CD4-positive, alpha-beta T cell treated with Interleukin-12 subunit alpha and Interleukin-12 subunit beta, for 1 hour (primary cell): Measurements from ENCODE around the gene MAPRE3.

Experiments used
- DNase-seq: peaks from one replicate; pipeline ENCODE4 v3.0.0-alpha.2; 2020

Gene MAPRE3

GRCh38 chr2:27049422-27050280 is 79.2 kb downstream of the MAPRE3 start:
- DNase-seq, result peak; percentile 73

- DNase-seq, result peak; percentile 95
These were observed 80.0 kb downstream of the MAPRE3 start for GRCh38 chr2:27050281-27050995.

- peak; percentile 98 for DNase-seq
These were observed 80.8 kb downstream of the MAPRE3 start, which contains the start of gene AGBL5 for GRCh38 chr2:27050996-27051901. Gene AGBL5, plus strand, starts transcription at chr2:27051668. Its CDS starts 1,291 bp downstream, at chr2:27052959.

GRCh38 chr2:27051902-27052645 is 81.6 kb downstream of the MAPRE3 start:
- no peak for DNase-seq

- DNase-seq, result no peak
These were observed 82.9 kb downstream of the MAPRE3 start for GRCh38 chr2:27053321-27053720.

- no peak for DNase-seq
These were observed 83.3 kb downstream of the MAPRE3 start for GRCh38 chr2:27053776-27054175.

- no peak for DNase-seq
These were observed 84.3 kb downstream of the MAPRE3 start for GRCh38 chr2:27054721-27055120.

- no peak for DNase-seq
These were observed 86.7 kb downstream of the MAPRE3 start for GRCh38 chr2:27057184-27057583.

- DNase-seq, result no peak
These were observed 87.8 kb downstream of the MAPRE3 start for GRCh38 chr2:27058210-27058609.

GRCh38 chr2:27059141-27059820 is 88.8 kb downstream of the MAPRE3 start:
- no peak for DNase-seq

GRCh38 chr2:27060323-27060722 is 89.9 kb downstream of the MAPRE3 start:
- no peak for DNase-seq

- no peak for DNase-seq
These were observed 94.7 kb downstream of the MAPRE3 start for GRCh38 chr2:27065128-27065527.

GRCh38 chr2:27067385-27067784 is 96.9 kb downstream of the MAPRE3 start:
- no peak for DNase-seq

GRCh38 chr2:27069436-27069835 is 99.0 kb downstream of the MAPRE3 start:
- DNase-seq, result no peak

GRCh38 chr2:27069961-27070618 is 99.7 kb downstream of the MAPRE3 start:
- no peak for DNase-seq

GRCh38 chr2:27070653-27071276 is 100.3 kb downstream of the MAPRE3 start:
- no peak for DNase-seq

GRCh38 chr2:27071277-27071989 is 101.0 kb downstream of the MAPRE3 start, which contains the start of gene OST4:
Gene OST4, minus strand, starts transcription at chr2:27071654.
- peak; percentile 92 for DNase-seq

- peak; percentile 35 for DNase-seq
These were observed 101.8 kb downstream of the MAPRE3 start for GRCh38 chr2:27071990-27072830.

GRCh38 chr2:27072920-27073319 is 102.5 kb downstream of the MAPRE3 start:
- no peak for DNase-seq
